HG03442 (cell line): ENCODE measurements around the gene GNGT2.
"Not testable (repeated sequence)": the region's sequence is repeated elsewhere in the genome, so short reads cannot be mapped to it uniquely, and the experiment has no call there.

Source experiments
- ATAC-seq: cut with Tn5 transposase; IDR thresholded peaks from one replicate; pipeline ENCODE4 v1.9.1; 2021; ENCODE audit warnings: mild to moderate bottlenecking, moderate library complexity; ENCODE audit not compliant: unreplicated experiment

The GNGT2 gene

GRCh38 chr17:49180998-49181635, 29.3 kb downstream of the GNGT2 start:
- no peak for ATAC-seq

- no peak for ATAC-seq
Observed at GRCh38 chr17:49180303-49180702, 30.1 kb downstream of the GNGT2 start.

- ATAC-seq, result not testable (repeated sequence)
Observed at GRCh38 chr17:49175978-49176377, 34.4 kb downstream of the GNGT2 start.

- ATAC-seq, result not testable (repeated sequence)
Observed at GRCh38 chr17:49170711-49171110, 39.7 kb downstream of the GNGT2 start.

- ATAC-seq, result no peak
Observed at GRCh38 chr17:49170216-49170615, 40.2 kb downstream of the GNGT2 start.

- ATAC-seq, result no peak
Observed at GRCh38 chr17:49168706-49169105, 41.7 kb downstream of the GNGT2 start.

GRCh38 chr17:49165143-49165542, 45.2 kb downstream of the GNGT2 start:
- no peak for ATAC-seq

GRCh38 chr17:49162866-49163265, 47.5 kb downstream of the GNGT2 start:
- ATAC-seq, result no peak

GRCh38 chr17:49157784-49158183, 52.6 kb downstream of the GNGT2 start:
- ATAC-seq, result no peak

GRCh38 chr17:49156256-49156655, 54.1 kb downstream of the GNGT2 start:
- no peak for ATAC-seq
